Karpas-422 (cell line): ENCODE data around the gene TENM4. TPM values are rescaled to one million over a fixed set of nuclear protein-coding genes. Genes with fewer than 3 reads are reported as not detected.

Experiments
- DNase-seq: peaks from one replicate; pipeline ENCODE4 v3.0.0-alpha.2; 2015
- H2AFZ ChIP-seq: fragments of 200-600 bp; sonication (generic); 2 replicates; pipeline ENCODE4 v1.6.1; 2014; ENCODE audit warnings: antibody characterized with exemption, low read length, mixed read lengths
- H3K27ac ChIP-seq: fragments of 200-600 bp; sonication (generic); 2 replicates; pipeline ENCODE4 v1.5.1; 2014; ENCODE audit warnings: mild to moderate bottlenecking, low read length, moderate library complexity
- H3K27me3 ChIP-seq: fragments of 200-600 bp; sonication (generic); 2 replicates; pipeline ENCODE4 v1.6.1; 2014; ENCODE audit warnings: low read length, mixed read lengths
- H3K36me3 ChIP-seq: fragments of 200-600 bp; sonication (generic); 2 replicates; pipeline ENCODE4 v1.6.1; 2014; ENCODE audit warnings: low read length, mixed read lengths; ENCODE audit not compliant: insufficient read depth
- H3K4me1 ChIP-seq: fragments of 200-600 bp; sonication (generic); 2 replicates; pipeline ENCODE4 v1.6.1; 2014; ENCODE audit warnings: mild to moderate bottlenecking, low read length, mixed read lengths
- H3K4me2 ChIP-seq: fragments of 200-600 bp; sonication (generic); 2 replicates; pipeline ENCODE4 v1.6.1; 2014; ENCODE audit warnings: low read length, low read depth, mild to moderate bottlenecking; ENCODE audit not compliant: poor library complexity, severe bottlenecking
- H3K4me3 ChIP-seq: fragments of 200-600 bp; sonication (generic); 2 replicates; pipeline ENCODE4 v1.5.1; 2014; ENCODE audit warnings: mild to moderate bottlenecking, antibody characterized with exemption, low read length, mixed read lengths
- H3K79me2 ChIP-seq: fragments of 200-600 bp; sonication (generic); 2 replicates; pipeline ENCODE4 v1.6.1; 2014; ENCODE audit warnings: mild to moderate bottlenecking, low read length, mixed read lengths
- H3K9ac ChIP-seq: fragments of 200-600 bp; sonication (generic); 2 replicates; pipeline ENCODE4 v1.6.0; 2014; ENCODE audit warnings: low read length
- H3K9me2 ChIP-seq: fragments of 200-600 bp; sonication (generic), shearing (Covaris generic); replicated peaks from 2 replicates; pipeline ENCODE4 v1.6.0; 2014; ENCODE audit warnings: mild to moderate bottlenecking, low read length, moderate library complexity; ENCODE audit not compliant: insufficient read depth
- H3K9me3 ChIP-seq: fragments of 300-700, 200-600 bp; sonication (generic); 2 replicates; pipeline ENCODE4 v1.6.1; 2014; ENCODE audit warnings: low read length, mixed read lengths
- H4K20me1 ChIP-seq: fragments of 200-600 bp; sonication (generic); 2 replicates; pipeline ENCODE4 v1.6.1; 2014; ENCODE audit warnings: mild to moderate bottlenecking, antibody characterized with exemption, low read length, low read depth; ENCODE audit not compliant: insufficient read depth
- total RNA-seq: library from RNA; depleted of rRNA; stranded (reverse); fragments of >200 nt; shearing (Covaris generic); gene quantifications from 2 replicates; pipeline ENCODE4 v1.2.3, GENCODE V29; 2014; ENCODE audit warnings: low replicate concordance

Gene TENM4
- total RNA-seq, 1 experiment from 2014 or later = not detected

GRCh38 chr11:78780889-78781288 lies 659.9 kb downstream of the TENM4 start:
- Histone ChIP-seq H3K79me2 (no peaks in the 10 kb centered on the region), H3K9me2 (no peaks in the 10 kb centered on the region), H3K36me3 (no peaks in the 10 kb centered on the region), H3K27ac (no peak overlapping the region), H3K27me3 (no peaks in the 10 kb centered on the region), H2AFZ (no peak overlapping the region), H3K4me2 (no peak overlapping the region), H3K4me1 (no peaks in the 10 kb centered on the region), H3K9ac (no peak overlapping the region), H3K4me3 (no peak overlapping the region), H3K9me3 (no peaks in the 10 kb centered on the region), H4K20me1 (no peaks in the 10 kb centered on the region)
- DNase-seq = no peak

- H3K36me3 ChIP-seq = no peaks in the 10 kb centered on the region
- no peaks in the 10 kb centered on the region for H3K9me3 ChIP-seq
- DNase-seq = no peak
- no peak overlapping the region for H3K9ac ChIP-seq
- no peak overlapping the region for H3K4me2 ChIP-seq
- no peaks in the 10 kb centered on the region for H3K27me3 ChIP-seq
- H2AFZ ChIP-seq = no peak overlapping the region
- H3K4me3 ChIP-seq = no peak overlapping the region
- no peak overlapping the region for H3K27ac ChIP-seq
- H3K4me1 ChIP-seq = no peaks in the 10 kb centered on the region
- no peaks in the 10 kb centered on the region for H3K9me2 ChIP-seq
- no peaks in the 10 kb centered on the region for H3K79me2 ChIP-seq
- no peaks in the 10 kb centered on the region for H4K20me1 ChIP-seq
These were observed 667.3 kb downstream of the TENM4 start for GRCh38 chr11:78773492-78773891.

DNA sequence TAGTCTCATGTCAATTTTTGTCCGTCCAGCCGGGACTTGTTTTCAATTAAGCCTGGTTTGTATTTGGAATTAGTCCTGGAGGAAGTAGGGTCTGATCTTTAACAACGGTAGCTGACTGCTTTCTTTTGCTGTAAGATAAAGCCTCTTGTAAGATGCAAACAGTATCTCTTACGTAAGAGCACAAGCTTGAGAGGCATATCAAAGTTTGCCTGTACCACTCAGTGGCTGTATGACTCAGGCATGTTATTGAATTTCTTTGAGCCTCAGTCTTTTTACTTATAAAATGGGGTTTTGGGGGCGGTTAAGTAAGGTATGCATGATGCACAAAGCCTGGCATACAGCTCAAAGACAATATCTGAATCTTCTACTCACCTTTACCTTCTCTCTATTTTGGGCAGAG lies 667.8 kb downstream of the TENM4 start:
- no peak overlapping the region for H2AFZ ChIP-seq
- no peaks in the 10 kb centered on the region for H3K9me3 ChIP-seq
- no peak for DNase-seq
- no peak overlapping the region for H3K4me2 ChIP-seq
- H3K4me3 ChIP-seq = no peak overlapping the region
- H4K20me1 ChIP-seq = no peaks in the 10 kb centered on the region
- H3K9me2 ChIP-seq = no peaks in the 10 kb centered on the region
- H3K36me3 ChIP-seq = no peaks in the 10 kb centered on the region
- no peak overlapping the region for H3K27ac ChIP-seq
- H3K27me3 ChIP-seq = no peaks in the 10 kb centered on the region
- no peak overlapping the region for H3K9ac ChIP-seq
- no peaks in the 10 kb centered on the region for H3K79me2 ChIP-seq
- no peaks in the 10 kb centered on the region for H3K4me1 ChIP-seq

GRCh38 chr11:78772186-78772585 lies 668.6 kb downstream of the TENM4 start:
- Histone ChIP-seq H3K4me2 (no peak overlapping the region), H3K79me2 (no peaks in the 10 kb centered on the region), H3K9me2 (no peaks in the 10 kb centered on the region), H3K9ac (no peak overlapping the region), H4K20me1 (no peaks in the 10 kb centered on the region), H3K27me3 (no peaks in the 10 kb centered on the region), H2AFZ (no peak overlapping the region), H3K4me1 (no peaks in the 10 kb centered on the region), H3K9me3 (no peaks in the 10 kb centered on the region), H3K36me3 (no peaks in the 10 kb centered on the region), H3K4me3 (no peak overlapping the region), H3K27ac (no peak overlapping the region)
- DNase-seq = no peak

DNA sequence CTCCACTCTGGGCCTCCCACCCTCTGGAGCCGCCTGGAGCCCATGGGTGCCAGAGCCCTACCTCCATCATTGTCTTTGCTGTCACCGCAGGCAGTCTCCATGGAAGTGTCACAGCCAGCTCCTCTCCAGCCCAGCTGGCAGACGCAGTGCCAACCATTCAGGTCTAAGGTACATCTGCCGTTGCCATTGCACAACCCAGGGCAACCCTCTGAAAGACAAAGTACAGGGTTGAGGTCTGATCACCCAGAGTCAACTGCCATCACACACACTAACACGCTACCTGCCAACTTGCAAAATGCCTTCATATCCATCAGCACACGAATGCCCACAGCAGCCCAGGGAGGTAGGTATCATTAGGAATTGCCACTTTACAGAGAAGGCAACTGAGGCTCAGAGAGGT lies 669.9 kb downstream of the TENM4 start:
- Histone ChIP-seq H3K4me2 (no peak overlapping the region), H3K9me3 (no peaks in the 10 kb centered on the region), H3K9ac (no peak overlapping the region), H2AFZ (no peak overlapping the region), H3K9me2 (no peaks in the 10 kb centered on the region), H3K36me3 (no peaks in the 10 kb centered on the region), H3K27me3 (no peaks in the 10 kb centered on the region), H3K4me3 (no peak overlapping the region), H4K20me1 (no peaks in the 10 kb centered on the region), H3K27ac (no peak overlapping the region), H3K79me2 (no peaks in the 10 kb centered on the region), H3K4me1 (no peaks in the 10 kb centered on the region)
- no peak for DNase-seq

DNA sequence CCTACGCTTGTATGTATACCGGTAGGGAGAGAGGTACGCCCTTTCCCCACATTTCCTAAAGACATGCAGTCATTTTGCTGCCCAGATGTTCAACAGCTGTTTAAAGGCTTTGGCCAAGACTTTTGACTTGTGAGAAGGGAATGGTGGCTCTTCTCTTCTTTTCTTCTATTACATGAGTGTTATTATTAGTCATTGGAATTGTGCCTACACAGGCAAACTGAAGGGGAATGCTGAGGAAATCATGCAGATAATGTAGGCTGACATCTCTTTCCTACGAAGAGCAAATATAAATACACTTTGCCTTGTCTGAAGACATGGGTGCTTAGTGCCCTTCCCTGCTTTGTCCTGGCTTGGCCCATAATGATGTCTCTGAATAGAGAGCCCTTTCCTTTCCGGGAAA lies 671.9 kb downstream of the TENM4 start:
- H3K4me1 ChIP-seq = no peaks in the 10 kb centered on the region
- no peak overlapping the region for H3K4me3 ChIP-seq
- H3K9ac ChIP-seq = no peak overlapping the region
- no peaks in the 10 kb centered on the region for H3K27me3 ChIP-seq
- no peaks in the 10 kb centered on the region for H3K36me3 ChIP-seq
- H4K20me1 ChIP-seq = no peaks in the 10 kb centered on the region
- H2AFZ ChIP-seq = no peak overlapping the region
- H3K27ac ChIP-seq = no peak overlapping the region
- H3K79me2 ChIP-seq = no peaks in the 10 kb centered on the region
- H3K4me2 ChIP-seq = no peak overlapping the region
- H3K9me3 ChIP-seq = no peaks in the 10 kb centered on the region
- DNase-seq = no peak
- H3K9me2 ChIP-seq = no peaks in the 10 kb centered on the region

DNA sequence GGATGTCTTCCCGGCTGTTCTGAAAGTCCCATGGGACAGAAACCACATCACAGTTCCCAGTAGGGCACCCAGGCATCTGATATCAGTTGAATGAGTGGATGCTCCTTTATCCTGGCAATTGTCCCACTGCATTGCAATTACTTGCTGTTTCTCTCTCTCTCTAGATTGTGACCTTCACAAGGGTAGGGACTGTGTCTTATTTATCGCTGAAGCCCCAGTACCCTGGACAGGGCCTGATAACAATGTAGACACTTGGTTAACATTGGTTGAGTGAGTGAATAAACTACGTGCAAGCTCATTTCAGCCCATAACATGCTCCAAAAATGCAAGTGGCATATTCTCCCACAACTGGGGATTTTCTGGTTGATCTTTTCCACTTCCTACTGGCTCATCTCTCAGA lies 672.5 kb downstream of the TENM4 start:
- no peak overlapping the region for H3K4me3 ChIP-seq
- no peak overlapping the region for H2AFZ ChIP-seq
- H3K9me3 ChIP-seq = no peaks in the 10 kb centered on the region
- no peak overlapping the region for H3K9ac ChIP-seq
- H3K4me2 ChIP-seq = no peak overlapping the region
- no peaks in the 10 kb centered on the region for H3K36me3 ChIP-seq
- no peaks in the 10 kb centered on the region for H3K4me1 ChIP-seq
- DNase-seq = no peak
- no peaks in the 10 kb centered on the region for H3K9me2 ChIP-seq
- H3K27ac ChIP-seq = no peak overlapping the region
- H3K79me2 ChIP-seq = no peaks in the 10 kb centered on the region
- H3K27me3 ChIP-seq = no peaks in the 10 kb centered on the region
- no peaks in the 10 kb centered on the region for H4K20me1 ChIP-seq

- no peak overlapping the region for H3K27ac ChIP-seq
- H3K4me3 ChIP-seq = no peak overlapping the region
- no peaks in the 10 kb centered on the region for H3K79me2 ChIP-seq
- no peaks in the 10 kb centered on the region for H3K4me1 ChIP-seq
- no peaks in the 10 kb centered on the region for H3K9me2 ChIP-seq
- no peaks in the 10 kb centered on the region for H3K27me3 ChIP-seq
- no peaks in the 10 kb centered on the region for H3K9me3 ChIP-seq
- no peaks in the 10 kb centered on the region for H3K36me3 ChIP-seq
- H3K9ac ChIP-seq = no peak overlapping the region
- no peak overlapping the region for H3K4me2 ChIP-seq
- no peaks in the 10 kb centered on the region for H4K20me1 ChIP-seq
- H2AFZ ChIP-seq = no peak overlapping the region
- DNase-seq = no peak
These were observed 673.5 kb downstream of the TENM4 start for GRCh38 chr11:78767027-78767932.
